ENCODE measurements around the gene CARM1. TPM values are rescaled to one million over a fixed set of nuclear protein-coding genes. Genes with fewer than 3 reads are reported as not detected.

CARM1 gene
- total and polyA plus RNA-seq, 2 donors (not counting 1 experiment from before 2014, with no cell fraction given), result 33.0 to 34.3 TPM

DNA sequence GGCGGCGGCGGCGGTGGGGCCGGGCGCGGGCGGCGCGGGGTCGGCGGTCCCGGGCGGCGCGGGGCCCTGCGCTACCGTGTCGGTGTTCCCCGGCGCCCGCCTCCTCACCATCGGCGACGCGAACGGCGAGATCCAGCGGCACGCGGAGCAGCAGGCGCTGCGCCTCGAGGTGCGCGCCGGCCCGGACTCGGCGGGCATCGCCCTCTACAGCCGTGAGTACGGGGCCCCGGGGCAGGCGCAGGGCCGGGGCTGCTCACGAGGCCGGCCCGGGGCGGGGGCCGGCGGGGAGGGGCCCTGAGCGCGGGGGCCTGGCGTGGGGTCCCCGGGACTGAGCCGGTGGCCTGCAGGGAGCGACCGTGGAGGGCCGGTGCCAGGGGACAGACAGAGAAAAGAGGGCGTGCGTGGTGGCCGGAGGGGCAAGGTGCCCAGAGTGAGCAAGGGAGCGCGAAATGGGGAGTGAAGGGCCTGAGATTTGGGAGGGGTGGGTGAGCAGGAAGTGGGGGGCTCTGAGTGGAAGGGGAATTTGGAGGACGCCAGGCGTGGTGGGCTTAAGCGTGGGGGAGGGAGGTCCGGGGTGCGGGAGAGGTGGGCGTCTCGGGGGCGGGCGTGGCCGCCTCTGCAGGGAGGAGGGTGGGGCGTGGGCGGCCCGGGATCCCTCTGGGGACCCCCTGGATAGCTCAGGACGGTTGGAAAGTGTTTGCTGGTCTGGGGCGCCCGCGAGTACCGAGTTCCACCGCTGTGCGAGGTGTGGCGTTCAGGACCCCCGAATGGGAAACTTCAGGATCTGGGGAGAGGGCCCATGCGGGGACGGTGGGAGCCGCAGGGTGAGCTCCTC lies 575 bp downstream of the CARM1 start:
- ATAC-seq (ENCODE audit: low read depth) (no peak), DNase-seq (peak; percentile 69)
- Mint-ChIP-seq H3K27me3 (no peaks in the 10 kb centered on the region), H3K4me1 (peaks cover 48% of the 10 kb centered on the region), H3K4me3 (peak overlapping the region; percentile 86), H3K9me3 (ENCODE audit: insufficient read depth) (no peaks in the 10 kb centered on the region), H3K27ac (peak overlapping the region; percentile 26)
- peaks cover 40 to 54% of the 10 kb centered on the region in 2 donors for H3K4me1 ChIP-seq (ENCODE audit: control insufficient read depth in 2 of 2, insufficient read depth in 2 of 2, low read length in 2 of 2)
- H2AFZ ChIP-seq (ENCODE audit: insufficient read depth, low read depth, low read length, poor library complexity, severe bottlenecking), result peak overlapping the region; percentile 85
- H3K9me3 ChIP-seq (ENCODE audit: control extremely low read depth in 1 of 3, control insufficient read depth in 2 of 3, insufficient read depth in 1 of 3, low read length in 2 of 3), result no peaks in the 10 kb centered on the region
- H3K9ac ChIP-seq (ENCODE audit: low read length), result peak overlapping the region; percentile 82
- WGBS (ENCODE audit: insufficient coverage), result under 1% methylated on average over 87 of the region's 90 CpGs
- peak overlapping the region in 1 of 2 donors; percentile 48 for H3K27ac ChIP-seq (ENCODE audit: low read length in 2 of 2)
- peaks cover 0 to 1% of the 10 kb centered on the region in 2 experiments for H3K36me3 ChIP-seq (replicated peaks in 1 of 2; ENCODE audit: control extremely low read depth in 1 of 2, control insufficient read depth in 1 of 2, extremely low read depth in 1 of 2, insufficient read depth in 2 of 2, low read length in 1 of 2)
- TF ChIP-seq EZH2 (IDR thresholded peaks at IDR 0.05; ENCODE audit: borderline replicate concordance, insufficient read depth, low read depth, low read length, poor library complexity, severe bottlenecking) (no peak), CTCF (IDR thresholded peaks at IDR 0.05) (no peak)
- peak overlapping the region in 4 of 5 experiments; percentile 55 to 79 (median 69) for H3K4me3 ChIP-seq (ENCODE audit: control extremely low read depth in 1 of 5, extremely low read depth in 1 of 5, insufficient read depth in 1 of 5, low read depth in 2 of 5, low read length in 4 of 5)
- H3K79me2 ChIP-seq (ENCODE audit: control insufficient read depth, insufficient read depth, low read length), result peaks cover 61% of the 10 kb centered on the region
- H4K20me1 ChIP-seq (ENCODE audit: control insufficient read depth, insufficient read depth, low read length, poor library complexity, severe bottlenecking), result peaks cover 11% of the 10 kb centered on the region
- peak overlapping the region; percentile 95 for H3K4me2 ChIP-seq (replicated peaks; ENCODE audit: low read depth, low read length, poor library complexity, severe bottlenecking)
- POLR2A ChIA-PET, result interaction anchor here (0.6 to 2.3 kb wide), 4 partner anchors 36 to 155 kb away, joined by 3 to 8 read pairs (median 4); partner anchors contain the start of gene TMED1
- H3K27me3 ChIP-seq (replicated peaks in 1 of 4; ENCODE audit: control extremely low read depth in 1 of 4, control insufficient read depth in 3 of 4, insufficient read depth in 4 of 4, low read length in 3 of 4), result no peaks in the 10 kb centered on the region
- intact Hi-C loops (cut with micrococcal nuclease), result loop anchor here (1.0 to 10.0 kb wide), 6 partner anchors 36 to 303 kb away; partner anchors contain the start of genes ILF3, SPC24, TIMM29 and TMED1
- CTCF ChIA-PET, result interaction anchor here (0.6 to 2.3 kb wide), 11 partner anchors 8 to 164 kb away, joined by 3 to 10 read pairs (median 4); partner anchors contain the start of genes DNM2 and TMED1
